HepG2 (cell line): Measurements from ENCODE around the gene TLE5. TPM values are rescaled to one million over a fixed set of nuclear protein-coding genes. Genes with fewer than 3 reads are reported as not detected.

Experiments
- GPN1 ChIP-seq: sonication (generic); formaldehyde crosslinking; IDR thresholded peaks from 2 replicates; pipeline ENCODE4 v1.5.1; 2020; ENCODE audit warnings: missing genetic modification reagents, borderline replicate concordance
- HNRNPK ChIP-seq: fragments of 200-400 bp; formaldehyde crosslinking; IDR thresholded peaks from 2 replicates; pipeline ENCODE4 v1.6.1; 2018; ENCODE audit warnings: low read length, low read depth, moderate library complexity, mild to moderate bottlenecking; ENCODE audit not compliant: poor library complexity, severe bottlenecking
- KDM3A ChIP-seq: IDR thresholded peaks from 2 replicates; pipeline ENCODE4 v1.6.1; 2018; ENCODE audit warnings: low read depth, missing compliant biosample characterization
- KDM5A ChIP-seq: fragments of 200-600 bp; sonication (generic); IDR thresholded peaks from 2 replicates; pipeline ENCODE4 v1.7.0; 2018; ENCODE audit warnings: antibody characterized with exemption, mild to moderate bottlenecking, low read length, borderline replicate concordance
- NKX3-1 ChIP-seq: sonication (generic); formaldehyde crosslinking; IDR thresholded peaks from 2 replicates; pipeline ENCODE4 v1.5.0; 2020; ENCODE audit warnings: missing genetic modification reagents
- PAF1 ChIP-seq: IDR thresholded peaks from 2 replicates; pipeline ENCODE4 v1.6.1; 2016; ENCODE audit warnings: missing genetic modification reagents, missing compliant biosample characterization
- PITX1 ChIP-seq: sonication (generic); formaldehyde crosslinking; IDR thresholded peaks from 2 replicates; pipeline ENCODE4 v1.5.1; 2020; ENCODE audit warnings: mild to moderate bottlenecking, missing genetic modification reagents
- SIN3B ChIP-seq: fragments of 150-350 bp; IDR thresholded peaks from 2 replicates; pipeline ENCODE4 v1.6.1; 2014; ENCODE audit warnings: low read length
- SUZ12 ChIP-seq: fragments of 150-350 bp; IDR thresholded peaks from 2 replicates; pipeline ENCODE4 v1.6.1; 2014; ENCODE audit warnings: low read depth, low read length
- ZFP36L2 ChIP-seq: sonication (generic); formaldehyde crosslinking; IDR thresholded peaks from 2 replicates; pipeline ENCODE4 v1.4.0; 2020; ENCODE audit warnings: missing genetic modification reagents
- ZNF224 ChIP-seq: sonication (generic); formaldehyde crosslinking; IDR thresholded peaks from 2 replicates; pipeline ENCODE4 v1.5.0; 2020; ENCODE audit warnings: mild to moderate bottlenecking, missing genetic modification reagents
- ZNF234 ChIP-seq: sonication (generic); formaldehyde crosslinking; conservative IDR thresholded peaks from 2 replicates; pipeline ENCODE4 v1.5.1; 2020; ENCODE audit warnings: mild to moderate bottlenecking, missing genetic modification reagents
- ZNF382 ChIP-seq: sonication (generic); formaldehyde crosslinking; IDR thresholded peaks from 2 replicates; pipeline ENCODE4 v1.5.0; 2020; ENCODE audit warnings: missing genetic modification reagents, mild to moderate bottlenecking, borderline replicate concordance
- ZNF616 ChIP-seq: sonication (generic); formaldehyde crosslinking; IDR thresholded peaks from 2 replicates; pipeline ENCODE4 v1.5.0; 2020; ENCODE audit warnings: low read depth, mild to moderate bottlenecking, missing genetic modification reagents
- ZNF790 ChIP-seq: sonication (generic); formaldehyde crosslinking; IDR thresholded peaks from 2 replicates; pipeline ENCODE4 v1.8.0; 2022; ENCODE audit warnings: missing genetic modification reagents, mild to moderate bottlenecking, borderline replicate concordance
- ZNF883 ChIP-seq: sonication (generic); formaldehyde crosslinking; IDR thresholded peaks from 2 replicates; pipeline ENCODE4 v1.5.1; 2020; ENCODE audit warnings: mild to moderate bottlenecking, missing genetic modification reagents; ENCODE audit errors: not compliant biosample characterization
- polyA plus RNA-seq, 8 experiments: library from polyadenylated mRNA; depleted of rRNA in 3 of 8; stranded (reverse) in 7 of 8; unstranded in 1 of 8; fragments of >200 nt; fragmentation: Illumina TruSeq in 4 of 8; extraction: Trizol in 4 of 8; gene quantifications; 2 replicates each; pipeline versions ENCODE4 v1.2.1 to v1.2.3, GENCODE V29; 2011 to 2016; ENCODE audit warnings: low read depth in 4 of 8, missing spikeins in 1 of 8, mixed read lengths in 1 of 8; ENCODE audit not compliant: insufficient read depth in 1 of 8
- total RNA-seq, 5 experiments: library from RNA; depleted of rRNA; stranded (reverse); fragments of >200 nt; fragmentation: Illumina TruSeq; extraction: Trizol; gene quantifications; 2 replicates each; pipeline ENCODE4 v1.2.3, GENCODE V29; 2016; ENCODE audit warnings: low read depth in 1 of 5
- TF ChIP-seq, protein P1 (sequence below): sonication (generic); formaldehyde crosslinking; conservative IDR thresholded peaks from 2 replicates; pipeline ENCODE4 v1.5.0; 2020; ENCODE audit warnings: missing genetic modification reagents
- TF ChIP-seq, protein P2 (sequence below): sonication (generic); IDR thresholded peaks from 2 replicates; pipeline ENCODE4 v1.6.1; 2016; ENCODE audit warnings: low read depth, borderline replicate concordance
- TF ChIP-seq, protein P3 (sequence below): sonication (generic); formaldehyde crosslinking; IDR thresholded peaks from 2 replicates; pipeline ENCODE4 v1.5.1; 2020; ENCODE audit warnings: missing genetic modification reagents, mild to moderate bottlenecking, borderline replicate concordance
- TF ChIP-seq, protein P4 (sequence below): sonication (generic); formaldehyde crosslinking; IDR thresholded peaks from 2 replicates; pipeline ENCODE4 v1.4.0; 2020; ENCODE audit warnings: missing genetic modification reagents, borderline replicate concordance

TLE5 gene
- total and polyA plus RNA-seq, 2 of the 13 experiments (the other 11 are each of a cell fraction or from before 2014, with no cell fraction given): 62.8 to 189 TPM

DNA sequence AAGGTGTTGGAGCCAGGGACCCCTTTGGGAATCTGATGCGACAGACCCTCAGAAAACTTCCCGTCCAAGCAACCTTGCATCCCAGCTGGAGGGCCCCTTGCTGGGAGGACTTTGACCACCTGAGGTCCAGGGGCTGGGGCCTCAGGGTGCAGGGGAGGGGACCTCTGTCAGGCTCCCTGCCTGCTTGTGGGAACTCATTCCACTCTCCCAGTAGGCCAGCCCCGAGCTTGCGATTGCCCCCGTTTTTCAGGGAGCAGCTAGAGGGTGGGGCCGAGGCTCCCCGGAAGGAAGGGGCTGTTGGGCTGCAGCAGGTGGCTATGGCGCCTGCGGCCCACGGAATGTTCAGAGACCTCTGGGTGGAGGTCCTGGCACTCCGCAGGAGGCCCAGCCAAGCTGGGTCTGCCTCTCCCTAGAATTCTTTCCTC is 34.6 kb upstream of the TLE5 start (continued):
- TF ChIP-seq, protein P1, sequence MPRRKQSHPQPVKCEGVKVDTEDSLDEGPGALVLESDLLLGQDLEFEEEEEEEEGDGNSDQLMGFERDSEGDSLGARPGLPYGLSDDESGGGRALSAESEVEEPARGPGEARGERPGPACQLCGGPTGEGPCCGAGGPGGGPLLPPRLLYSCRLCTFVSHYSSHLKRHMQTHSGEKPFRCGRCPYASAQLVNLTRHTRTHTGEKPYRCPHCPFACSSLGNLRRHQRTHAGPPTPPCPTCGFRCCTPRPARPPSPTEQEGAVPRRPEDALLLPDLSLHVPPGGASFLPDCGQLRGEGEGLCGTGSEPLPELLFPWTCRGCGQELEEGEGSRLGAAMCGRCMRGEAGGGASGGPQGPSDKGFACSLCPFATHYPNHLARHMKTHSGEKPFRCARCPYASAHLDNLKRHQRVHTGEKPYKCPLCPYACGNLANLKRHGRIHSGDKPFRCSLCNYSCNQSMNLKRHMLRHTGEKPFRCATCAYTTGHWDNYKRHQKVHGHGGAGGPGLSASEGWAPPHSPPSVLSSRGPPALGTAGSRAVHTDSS: no peak
- TF ChIP-seq ZFP36L2: no peak
- TF ChIP-seq GPN1 (CRISPR knock-in tag): 0 out of 2 replicates have a peak, but pooled peaks have one; percentile 7
- TF ChIP-seq KDM5A: no peak
- TF ChIP-seq ZNF224: no peak
- TF ChIP-seq ZNF790 (CRISPR knock-in tag): 0 out of 2 replicates have a peak, but pooled peaks have one; percentile 45
- no peak for TF ChIP-seq ZNF616
- no peak for TF ChIP-seq ZNF234 (CRISPR knock-in tag)
- TF ChIP-seq, protein P2, sequence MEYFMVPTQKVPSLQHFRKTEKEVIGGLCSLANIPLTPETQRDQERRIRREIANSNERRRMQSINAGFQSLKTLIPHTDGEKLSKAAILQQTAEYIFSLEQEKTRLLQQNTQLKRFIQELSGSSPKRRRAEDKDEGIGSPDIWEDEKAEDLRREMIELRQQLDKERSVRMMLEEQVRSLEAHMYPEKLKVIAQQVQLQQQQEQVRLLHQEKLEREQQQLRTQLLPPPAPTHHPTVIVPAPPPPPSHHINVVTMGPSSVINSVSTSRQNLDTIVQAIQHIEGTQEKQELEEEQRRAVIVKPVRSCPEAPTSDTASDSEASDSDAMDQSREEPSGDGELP: peak; percentile 90
- no peak for TF ChIP-seq ZNF883 (CRISPR knock-in tag)
- TF ChIP-seq, protein P3, sequence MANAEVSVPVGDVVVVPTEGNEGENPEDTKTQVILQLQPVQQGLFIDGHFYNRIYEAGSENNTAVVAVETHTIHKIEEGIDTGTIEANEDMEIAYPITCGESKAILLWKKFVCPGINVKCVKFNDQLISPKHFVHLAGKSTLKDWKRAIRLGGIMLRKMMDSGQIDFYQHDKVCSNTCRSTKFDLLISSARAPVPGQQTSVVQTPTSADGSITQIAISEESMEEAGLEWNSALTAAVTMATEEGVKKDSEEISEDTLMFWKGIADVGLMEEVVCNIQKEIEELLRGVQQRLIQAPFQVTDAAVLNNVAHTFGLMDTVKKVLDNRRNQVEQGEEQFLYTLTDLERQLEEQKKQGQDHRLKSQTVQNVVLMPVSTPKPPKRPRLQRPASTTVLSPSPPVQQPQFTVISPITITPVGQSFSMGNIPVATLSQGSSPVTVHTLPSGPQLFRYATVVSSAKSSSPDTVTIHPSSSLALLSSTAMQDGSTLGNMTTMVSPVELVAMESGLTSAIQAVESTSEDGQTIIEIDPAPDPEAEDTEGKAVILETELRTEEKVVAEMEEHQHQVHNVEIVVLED (CRISPR knock-in tag): no peak; the same call in 1 of the 2 replicates
- peak; percentile 60; the same call in 1 of the 2 replicates for TF ChIP-seq PITX1 (CRISPR knock-in tag)
- no peak for TF ChIP-seq ZNF382
- TF ChIP-seq, protein P4, sequence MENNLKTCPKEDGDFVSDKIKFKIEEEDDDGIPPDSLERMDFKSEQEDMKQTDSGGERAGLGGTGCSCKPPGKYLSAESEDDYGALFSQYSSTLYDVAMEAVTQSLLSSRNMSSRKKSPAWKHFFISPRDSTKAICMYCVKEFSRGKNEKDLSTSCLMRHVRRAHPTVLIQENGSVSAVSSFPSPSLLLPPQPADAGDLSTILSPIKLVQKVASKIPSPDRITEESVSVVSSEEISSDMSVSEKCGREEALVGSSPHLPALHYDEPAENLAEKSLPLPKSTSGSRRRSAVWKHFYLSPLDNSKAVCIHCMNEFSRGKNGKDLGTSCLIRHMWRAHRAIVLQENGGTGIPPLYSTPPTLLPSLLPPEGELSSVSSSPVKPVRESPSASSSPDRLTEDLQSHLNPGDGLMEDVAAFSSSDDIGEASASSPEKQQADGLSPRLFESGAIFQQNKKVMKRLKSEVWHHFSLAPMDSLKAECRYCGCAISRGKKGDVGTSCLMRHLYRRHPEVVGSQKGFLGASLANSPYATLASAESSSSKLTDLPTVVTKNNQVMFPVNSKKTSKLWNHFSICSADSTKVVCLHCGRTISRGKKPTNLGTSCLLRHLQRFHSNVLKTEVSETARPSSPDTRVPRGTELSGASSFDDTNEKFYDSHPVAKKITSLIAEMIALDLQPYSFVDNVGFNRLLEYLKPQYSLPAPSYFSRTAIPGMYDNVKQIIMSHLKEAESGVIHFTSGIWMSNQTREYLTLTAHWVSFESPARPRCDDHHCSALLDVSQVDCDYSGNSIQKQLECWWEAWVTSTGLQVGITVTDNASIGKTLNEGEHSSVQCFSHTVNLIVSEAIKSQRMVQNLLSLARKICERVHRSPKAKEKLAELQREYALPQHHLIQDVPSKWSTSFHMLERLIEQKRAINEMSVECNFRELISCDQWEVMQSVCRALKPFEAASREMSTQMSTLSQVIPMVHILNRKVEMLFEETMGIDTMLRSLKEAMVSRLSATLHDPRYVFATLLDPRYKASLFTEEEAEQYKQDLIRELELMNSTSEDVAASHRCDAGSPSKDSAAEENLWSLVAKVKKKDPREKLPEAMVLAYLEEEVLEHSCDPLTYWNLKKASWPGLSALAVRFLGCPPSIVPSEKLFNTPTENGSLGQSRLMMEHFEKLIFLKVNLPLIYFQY (CRISPR knock-in tag): no peak
- 0 out of 2 replicates have a peak, but pooled peaks have one; percentile 14 for TF ChIP-seq KDM3A (CRISPR knock-in tag)
- TF ChIP-seq SUZ12: no peak
- no peak for TF ChIP-seq NKX3-1
- TF ChIP-seq SIN3B: no peak
- TF ChIP-seq HNRNPK: no peak
- no peak for TF ChIP-seq PAF1
